H9 (cell line): ENCODE results near the gene PROM1. TPM values are rescaled to one million over a fixed set of nuclear protein-coding genes. Genes with fewer than 3 reads are reported as not detected.

Experiments
- DNase-seq: peaks from one replicate; pipeline ENCODE4 v3.0.0-alpha.2; 2017
- H2AFZ ChIP-seq: one replicate; pipeline ENCODE4 v1.6.1; 2013; ENCODE audit warnings: mild to moderate bottlenecking, low read length, control low read depth, moderate library complexity
- H2AK5ac ChIP-seq: 2 replicates; pipeline ENCODE4 v1.6.1; 2013; ENCODE audit warnings: low read length, control low read depth, mixed read lengths; ENCODE audit not compliant: insufficient read length
- H2BK120ac ChIP-seq: one replicate; pipeline ENCODE4 v1.6.1; 2013; ENCODE audit warnings: low read depth, mild to moderate bottlenecking, low read length, control low read depth, inconsistent platforms; ENCODE audit not compliant: poor library complexity, severe bottlenecking
- H2BK12ac ChIP-seq: 2 replicates; pipeline ENCODE4 v1.6.1; 2013; ENCODE audit warnings: low read length, control low read depth, mixed read lengths, low read depth; ENCODE audit not compliant: insufficient read length
- H2BK15ac ChIP-seq: 2 replicates; pipeline ENCODE4 v1.6.1; 2013; ENCODE audit warnings: low read depth, low read length, control low read depth
- H2BK20ac ChIP-seq: one replicate; pipeline ENCODE4 v1.6.1; 2013; ENCODE audit warnings: low read depth, mild to moderate bottlenecking, low read length, control low read depth, inconsistent platforms; ENCODE audit not compliant: poor library complexity, severe bottlenecking
- H2BK5ac ChIP-seq: 2 replicates; pipeline ENCODE4 v1.6.1; 2013; ENCODE audit warnings: low read length, control low read depth, mixed read lengths; ENCODE audit not compliant: insufficient read length
- H3K14ac ChIP-seq: 2 replicates; pipeline ENCODE4 v1.6.1; 2013; ENCODE audit warnings: low read length, control low read depth; ENCODE audit not compliant: insufficient read depth
- H3K18ac ChIP-seq: 2 replicates; pipeline ENCODE4 v1.6.1; 2013; ENCODE audit warnings: low read depth, mild to moderate bottlenecking, mixed read lengths, low read length, control low read depth; ENCODE audit not compliant: insufficient read length
- H3K23ac ChIP-seq: 2 replicates; pipeline ENCODE4 v1.6.1; 2013; ENCODE audit warnings: low read length, control low read depth, mixed read lengths, low read depth; ENCODE audit not compliant: insufficient read length
- H3K23me2 ChIP-seq: 2 replicates; pipeline ENCODE4 v1.6.1; 2013; ENCODE audit warnings: low read depth, mild to moderate bottlenecking, mixed read lengths, low read length, control low read depth; ENCODE audit not compliant: insufficient read length, poor library complexity, severe bottlenecking
- H3K27ac ChIP-seq: 2 replicates; pipeline ENCODE4 v1.5.1; 2013; ENCODE audit warnings: low read length, control low read depth, mixed read lengths, low read depth; ENCODE audit not compliant: insufficient read length
- H3K27me3 ChIP-seq: 2 replicates; pipeline ENCODE4 v1.6.1; 2013; ENCODE audit warnings: low read length, control low read depth, inconsistent platforms; ENCODE audit not compliant: insufficient read depth
- H3K4ac ChIP-seq: 2 replicates; pipeline ENCODE4 v1.6.1; 2013; ENCODE audit warnings: low read depth, mild to moderate bottlenecking, control low read depth, inconsistent platforms, low read length, moderate library complexity
- H3K4me1 ChIP-seq: 2 replicates; pipeline ENCODE4 v1.6.1; 2013; ENCODE audit warnings: low read length, control low read depth, inconsistent platforms; ENCODE audit not compliant: insufficient read depth
- H3K4me2 ChIP-seq: 2 replicates; pipeline ENCODE4 v1.6.1; 2013; ENCODE audit warnings: low read length, control low read depth, mixed read lengths; ENCODE audit not compliant: insufficient read length, insufficient read depth
- H3K56ac ChIP-seq: 2 replicates; pipeline ENCODE4 v1.6.1; 2013; ENCODE audit warnings: low read depth, mild to moderate bottlenecking, mixed read lengths, low read length, control low read depth; ENCODE audit not compliant: insufficient read length
- H3K79me1 ChIP-seq: 2 replicates; pipeline ENCODE4 v1.6.1; 2013; ENCODE audit warnings: low read depth, mild to moderate bottlenecking, moderate library complexity, low read length, control low read depth, inconsistent platforms; ENCODE audit not compliant: insufficient read depth, poor library complexity, severe bottlenecking
- H3K79me2 ChIP-seq: 2 replicates; pipeline ENCODE4 v1.6.1; 2013; ENCODE audit warnings: low read length, control low read depth, inconsistent platforms; ENCODE audit not compliant: insufficient read depth
- H3K9ac ChIP-seq: 2 replicates; pipeline ENCODE4 v1.6.1; 2013; ENCODE audit warnings: low read length, control low read depth, mixed read lengths; ENCODE audit not compliant: insufficient read length; ENCODE audit errors: extremely low read depth
- H3K9me3 ChIP-seq: one replicate; pipeline ENCODE4 v1.6.1; 2013; ENCODE audit warnings: low read depth, low read length, inconsistent platforms; ENCODE audit not compliant: control insufficient read depth
- H3T11ph ChIP-seq: one replicate; pipeline ENCODE4 v1.6.1; 2013; ENCODE audit warnings: mild to moderate bottlenecking, low read length, control low read depth, inconsistent platforms
- H4K20me1 ChIP-seq: one replicate; pipeline ENCODE4 v1.6.1; 2013; ENCODE audit not compliant: control insufficient read depth, insufficient read length, insufficient read depth
- H4K5ac ChIP-seq: 2 replicates; pipeline ENCODE4 v1.6.1; 2013; ENCODE audit warnings: low read depth, mild to moderate bottlenecking, mixed read lengths, low read length, control low read depth; ENCODE audit not compliant: insufficient read length
- H4K8ac ChIP-seq: replicated peaks from 2 replicates; pipeline ENCODE4 v1.6.1; 2013; ENCODE audit warnings: low read length, control low read depth, mixed read lengths, low read depth; ENCODE audit not compliant: insufficient read length
- H4K91ac ChIP-seq: 2 replicates; pipeline ENCODE4 v1.6.1; 2013; ENCODE audit warnings: low read depth, mild to moderate bottlenecking, moderate library complexity, mixed read lengths, low read length, control low read depth; ENCODE audit not compliant: insufficient read length
- H3K27ac Mint-ChIP-seq, 3 experiments: 2 replicates in 2 of 3; 3 replicates in 1 of 3; pipeline ENCODE4 v1.8.0; 2020 to 2021; ENCODE audit warnings: mixed read lengths in 3 of 3, mild to moderate bottlenecking in 1 of 3, moderate library complexity in 1 of 3
- H3K27me3 Mint-ChIP-seq: 2 replicates; pipeline ENCODE4 v1.8.0; 2021; ENCODE audit warnings: low read depth, mild to moderate bottlenecking, moderate library complexity, mixed read lengths
- H3K36me3 Mint-ChIP-seq, 3 experiments: 2 replicates in 2 of 3; 3 replicates in 1 of 3; pipeline ENCODE4 v1.8.0; 2020 to 2021; ENCODE audit warnings: low read depth in 3 of 3, mixed read lengths in 3 of 3; ENCODE audit not compliant: insufficient read depth in 1 of 3
- H3K4me1 Mint-ChIP-seq, 2 experiments: 2 replicates each; pipeline ENCODE4 v1.8.0; 2020; ENCODE audit warnings: mixed read lengths in 2 of 2
- H3K4me3 Mint-ChIP-seq, 2 experiments: 2 replicates in 1 of 2; 3 replicates in 1 of 2; pipeline ENCODE4 v1.8.0; 2020 to 2021; ENCODE audit warnings: mild to moderate bottlenecking in 2 of 2, mixed read lengths in 2 of 2, moderate library complexity in 1 of 2
- H3K9me3 Mint-ChIP-seq, 2 experiments: 2 replicates in 1 of 2; 3 replicates in 1 of 2; pipeline ENCODE4 v1.8.0; 2020; ENCODE audit warnings: mild to moderate bottlenecking in 2 of 2, mixed read lengths in 2 of 2, moderate library complexity in 1 of 2
- CTCF ChIP-seq: fragments of 200-600 bp; sonication (generic); conservative IDR thresholded peaks from 3 replicates; pipeline ENCODE4 v1.8.0; 2021; ENCODE audit warnings: antibody characterized with exemption, mild to moderate bottlenecking
- WGBS: extraction: QIAGEN DNeasy Blood & Tissue Kit; methylation state at CpG from one replicate; pipeline ENCODE4 v1.1.7; 2013; ENCODE audit warnings: missing lambda C conversion rate, low lambda C conversion rate, mixed read lengths; ENCODE audit not compliant: insufficient read length; ENCODE audit errors: extremely low coverage; 5-methylcytosine and 5-hydroxymethylcytosine counted together
- total RNA-seq: library from RNA; stranded (reverse); gene quantifications from 2 replicates; pipeline ENCODE4 v1.2.1, GENCODE V29; 2021

Gene PROM1
- total RNA-seq, 1 experiment from 2014 or later: 98.3 TPM

- Histone ChIP-seq H2BK120ac (no peak overlapping the region), H3K23ac (no peak overlapping the region), H2BK12ac (no peak overlapping the region), H2BK15ac (no peak overlapping the region), H4K8ac (no peak overlapping the region), H3K27me3 (no peaks in the 10 kb centered on the region), H3K4me1 (no peaks in the 10 kb centered on the region; the same call in 1 of the 2 replicates), H3K9ac (no peak overlapping the region), H4K91ac (no peak overlapping the region), H3K18ac (no peak overlapping the region), H3K4me2 (no peak overlapping the region), H3K4ac (no peak overlapping the region), H2BK20ac (no peak overlapping the region), H3T11ph (no peak overlapping the region), H2AFZ (no peak overlapping the region), H3K14ac (no peak overlapping the region), H2BK5ac (no peak overlapping the region), H3K79me2 (no peaks in the 10 kb centered on the region; the same call in 1 of the 2 replicates), H3K23me2 (no peaks in the 10 kb centered on the region), H4K20me1 (no peaks in the 10 kb centered on the region), H3K56ac (no peak overlapping the region), H3K79me1 (peaks cover 3% of the 10 kb centered on the region), H4K5ac (no peak overlapping the region), H3K27ac (no peak overlapping the region), H3K9me3 (no peaks in the 10 kb centered on the region), H2AK5ac (no peak overlapping the region)
- no peak overlapping the region for H3K27ac Mint-ChIP-seq
- no peak for TF ChIP-seq CTCF
- H3K4me3 Mint-ChIP-seq: no peak overlapping the region
- H3K27me3 Mint-ChIP-seq: no peaks in the 10 kb centered on the region
- WGBS: no CpG with 5 or more reads among the region's 2 CpGs
- peaks cover 21 to 30% of the 10 kb centered on the region in 2 experiments for H3K4me1 Mint-ChIP-seq
- no peaks in the 10 kb centered on the region for H3K9me3 Mint-ChIP-seq
- H3K36me3 Mint-ChIP-seq: peaks cover 1 to 22% (median 14%) of the 10 kb centered on the region in 3 experiments; a peak in 5 of 7 replicates
- DNase-seq: no peak
These were observed 30.9 kb downstream of the PROM1 start for GRCh38 chr4:16052939-16053338.
